ENCODE results near the gene RRBP1.

Gene RRBP1

GRCh38 chr20:17701826-17702225, 19.8 kb upstream of the RRBP1 start:
- no peak for DNase-seq (ENCODE audit: extremely low spot score)
- TF ChIP-seq CTCF (IDR thresholded peaks at IDR 0.05; ENCODE audit: control extremely low read depth, extremely low read depth, low read depth, missing control alignments): no peak
- POLR2A ChIA-PET: no interaction called here
- CTCF ChIA-PET: interaction anchor here (1.4 to 1.9 kb wide), 2 partner anchors 11 to 19 kb away, joined by 5 read pairs; no protein-coding TSS in a partner anchor

GRCh38 chr20:17700637-17701036, 18.6 kb upstream of the RRBP1 start:
- no peak for DNase-seq (ENCODE audit: extremely low spot score)
- no peak for TF ChIP-seq CTCF (IDR thresholded peaks at IDR 0.05; ENCODE audit: control extremely low read depth, extremely low read depth, low read depth, missing control alignments)
- ChIA-PET CTCF (interaction anchor here (1.0 to 1.9 kb wide), 3 partner anchors 10 to 17 kb away, joined by 5 read pairs; no protein-coding TSS in a partner anchor), POLR2A (no interaction called here)

GRCh38 chr20:17699931-17700351, 17.9 kb upstream of the RRBP1 start, which contains the start of gene BANF2:
TSS of gene BANF2 (plus strand) at chr20:17699966. CDS start at chr20:17725026, 25,060 bp downstream.
- no peak for TF ChIP-seq CTCF (IDR thresholded peaks at IDR 0.05; ENCODE audit: control extremely low read depth, extremely low read depth, low read depth, missing control alignments)
- ChIA-PET CTCF (interaction anchor here (1.0 to 4.6 kb wide), 3 partner anchors 9 to 160 kb away, joined by 3 to 22 read pairs (median 5); partner anchors contain the start of gene RRBP1), POLR2A (no interaction called here)
- no peak for DNase-seq (ENCODE audit: extremely low spot score)

GRCh38 chr20:17698384-17698783, 16.3 kb upstream of the RRBP1 start:
- no peak for TF ChIP-seq CTCF (IDR thresholded peaks at IDR 0.05; ENCODE audit: control extremely low read depth, extremely low read depth, low read depth, missing control alignments)
- DNase-seq (ENCODE audit: extremely low spot score): no peak
- POLR2A ChIA-PET: no interaction called here
- CTCF ChIA-PET: interaction anchor here (1.1 to 4.6 kb wide), 3 partner anchors 16 to 240 kb away, joined by 3 to 22 read pairs (median 3); partner anchors contain the start of gene RRBP1

- POLR2A ChIA-PET: no interaction called here
- DNase-seq (ENCODE audit: extremely low spot score): no peak
- CTCF ChIA-PET: interaction anchor here (4.6 kb wide), 1 partner anchor 14 kb away, joined by 22 read pairs; the partner anchor contains the start of gene RRBP1
- no peak for TF ChIP-seq CTCF (IDR thresholded peaks at IDR 0.05; ENCODE audit: control extremely low read depth, extremely low read depth, low read depth, missing control alignments)
Observed at GRCh38 chr20:17697171-17697570, 15.1 kb upstream of the RRBP1 start.

- POLR2A ChIA-PET: no interaction called here
- no peak for DNase-seq (ENCODE audit: extremely low spot score)
- CTCF ChIA-PET: interaction anchor here (4.6 kb wide), 1 partner anchor 14 kb away, joined by 22 read pairs; the partner anchor contains the start of gene RRBP1
- TF ChIP-seq CTCF (IDR thresholded peaks at IDR 0.05; ENCODE audit: control extremely low read depth, extremely low read depth, low read depth, missing control alignments): no peak
Observed at GRCh38 chr20:17696287-17696686, 14.2 kb upstream of the RRBP1 start.
